Measurements from ENCODE around the gene MYO3B. TPM values are rescaled to one million over a fixed set of nuclear protein-coding genes. Genes with fewer than 3 reads are reported as not detected.

MYO3B gene
- total and polyA plus RNA-seq, 2 of the 8 experiments (the other 6 are each of a cell fraction or from before 2014, with no cell fraction given) = 0.17 to 0.19 TPM

DNA sequence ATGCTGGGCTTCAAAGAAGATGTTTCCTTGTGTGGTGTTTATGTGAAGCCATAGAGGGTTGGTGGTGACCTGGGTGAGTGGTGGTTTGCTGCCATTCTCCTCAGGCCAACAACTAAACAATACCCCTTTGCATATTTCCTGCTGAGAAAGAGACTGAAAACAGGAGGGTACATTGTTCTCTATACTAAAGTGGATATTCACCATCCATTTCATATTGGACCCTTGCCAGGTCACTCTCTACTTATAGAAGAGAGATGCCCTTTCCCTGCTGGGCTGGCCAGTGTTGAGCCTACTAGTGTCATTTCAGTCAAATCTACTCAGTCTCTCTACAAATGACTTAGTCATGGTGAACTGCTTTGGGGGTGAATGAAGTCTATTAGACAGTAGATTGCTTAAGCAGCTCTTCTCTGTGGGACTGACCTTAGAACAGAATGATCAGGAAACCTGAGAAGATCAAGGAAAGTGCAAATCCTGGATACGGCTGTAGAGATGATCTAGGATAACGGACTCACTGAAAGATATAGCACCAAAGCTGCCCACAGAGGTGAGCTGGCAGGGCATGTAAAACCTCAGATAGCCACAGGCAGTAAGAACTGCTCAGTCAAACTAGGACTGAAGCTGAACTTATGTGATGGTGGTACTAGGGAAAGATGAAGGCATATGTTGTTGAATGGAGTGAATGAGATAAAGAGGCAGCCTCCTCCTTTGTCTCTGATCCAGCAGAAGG is 154.9 kb downstream of the MYO3B start (continued):
- TF ChIP-seq KDM1A (IDR thresholded peaks at IDR 0.05; ENCODE audit: borderline replicate concordance, low read length) = no peak
- no peak for TF ChIP-seq RXRA (IDR thresholded peaks at IDR 0.05; ENCODE audit: insufficient read depth, low read depth, low read length)
- no peak for TF ChIP-seq TAF7 (optimal IDR thresholded peaks at IDR 0.05; ENCODE audit: borderline replicate concordance, low read depth, low read length)
- no peak for TF ChIP-seq KDM4A (IDR thresholded peaks at IDR 0.05; ENCODE audit: low read depth, low read length, severe bottlenecking)
- TF ChIP-seq, protein P1, sequence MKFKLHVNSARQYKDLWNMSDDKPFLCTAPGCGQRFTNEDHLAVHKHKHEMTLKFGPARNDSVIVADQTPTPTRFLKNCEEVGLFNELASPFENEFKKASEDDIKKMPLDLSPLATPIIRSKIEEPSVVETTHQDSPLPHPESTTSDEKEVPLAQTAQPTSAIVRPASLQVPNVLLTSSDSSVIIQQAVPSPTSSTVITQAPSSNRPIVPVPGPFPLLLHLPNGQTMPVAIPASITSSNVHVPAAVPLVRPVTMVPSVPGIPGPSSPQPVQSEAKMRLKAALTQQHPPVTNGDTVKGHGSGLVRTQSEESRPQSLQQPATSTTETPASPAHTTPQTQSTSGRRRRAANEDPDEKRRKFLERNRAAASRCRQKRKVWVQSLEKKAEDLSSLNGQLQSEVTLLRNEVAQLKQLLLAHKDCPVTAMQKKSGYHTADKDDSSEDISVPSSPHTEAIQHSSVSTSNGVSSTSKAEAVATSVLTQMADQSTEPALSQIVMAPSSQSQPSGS (IDR thresholded peaks at IDR 0.05; ENCODE audit: low read length) = no peak
